UCSD-AML1 (cell line): ENCODE data around the gene PNPLA6.

ENCODE experiments used
- DNase-seq: peaks from one replicate; lab custom pipeline; 2025; ENCODE audit not compliant: unreplicated experiment; lab: John Stamatoyannopoulos, UW

The PNPLA6 gene

DNA sequence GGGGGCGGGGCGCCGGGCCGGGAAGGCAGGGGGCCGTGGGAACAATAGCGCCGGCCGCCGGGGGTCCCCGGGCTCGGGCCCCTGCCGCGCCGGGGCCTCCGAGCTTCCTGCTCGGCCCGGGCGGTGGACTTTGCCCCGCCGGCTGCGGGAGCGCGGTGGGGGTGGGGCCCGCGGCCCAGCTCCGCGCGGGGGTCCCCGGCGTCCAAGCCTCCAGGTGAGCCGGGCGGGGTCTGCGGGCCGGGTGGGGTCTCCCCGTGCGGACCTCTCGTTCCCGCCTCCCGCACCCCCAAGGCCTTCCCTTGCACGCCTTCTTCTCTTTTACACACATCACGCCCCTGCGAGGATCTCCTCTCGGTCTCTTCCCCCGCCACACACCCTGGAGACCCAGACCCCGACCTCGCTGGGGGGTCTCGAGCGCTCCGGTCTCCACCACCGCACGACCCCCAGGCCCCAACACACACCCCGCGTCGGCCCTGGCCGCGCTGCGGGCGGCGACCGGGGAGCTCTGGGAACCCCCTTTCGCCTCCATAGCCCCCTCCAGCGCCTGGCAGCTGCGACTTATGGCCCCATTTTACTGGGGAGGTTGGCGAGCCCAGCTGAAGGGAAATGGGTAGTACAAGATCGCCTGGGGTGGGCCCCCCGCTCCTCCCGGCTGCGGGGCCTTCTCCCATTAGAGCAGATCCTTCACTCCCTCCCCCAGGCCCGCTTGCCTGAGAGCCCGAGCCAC, 60.9 kb downstream of the PNPLA6 start:
- DNase-seq = no peak

DNA sequence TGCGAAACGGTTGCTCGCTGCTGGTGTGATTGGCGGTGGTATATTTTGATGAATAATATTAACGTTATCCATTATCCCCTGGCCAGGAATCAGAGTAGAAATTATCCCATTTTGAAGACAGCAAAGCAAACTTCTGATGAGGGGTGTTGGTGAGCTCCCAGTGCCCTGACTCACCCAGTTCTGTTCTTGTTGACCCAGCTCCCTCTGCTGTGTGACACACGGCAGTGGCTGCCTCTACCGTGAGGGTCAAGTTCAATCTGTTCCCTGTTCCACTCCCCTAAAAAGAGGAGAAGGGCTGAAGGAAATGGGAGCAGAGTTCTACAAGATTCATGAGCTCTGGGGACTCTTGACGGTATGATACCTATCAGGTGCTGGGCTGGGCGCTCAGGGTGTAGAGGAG, 62.2 kb downstream of the PNPLA6 start:
- DNase-seq = no peak

DNA sequence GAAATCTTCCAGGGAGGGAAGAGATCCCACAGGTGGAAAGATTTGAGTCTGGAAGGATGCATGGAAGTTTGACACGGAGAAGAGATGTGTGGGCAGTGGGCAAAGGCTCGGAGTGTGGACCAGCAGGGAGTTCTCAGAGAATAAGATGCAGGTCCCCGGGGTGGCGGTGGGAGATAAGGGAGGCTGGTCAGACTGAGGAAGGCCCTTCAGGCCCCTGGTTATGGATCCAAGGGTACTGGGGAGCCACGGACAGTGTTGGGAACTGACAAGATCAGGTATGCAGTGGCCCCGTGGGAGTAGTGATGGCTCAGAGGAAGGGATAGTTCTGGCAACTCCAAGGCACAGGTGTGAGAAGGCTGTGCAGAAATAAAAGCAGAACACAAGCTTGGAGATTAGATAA, 62.7 kb downstream of the PNPLA6 start:
- no peak for DNase-seq

DNA sequence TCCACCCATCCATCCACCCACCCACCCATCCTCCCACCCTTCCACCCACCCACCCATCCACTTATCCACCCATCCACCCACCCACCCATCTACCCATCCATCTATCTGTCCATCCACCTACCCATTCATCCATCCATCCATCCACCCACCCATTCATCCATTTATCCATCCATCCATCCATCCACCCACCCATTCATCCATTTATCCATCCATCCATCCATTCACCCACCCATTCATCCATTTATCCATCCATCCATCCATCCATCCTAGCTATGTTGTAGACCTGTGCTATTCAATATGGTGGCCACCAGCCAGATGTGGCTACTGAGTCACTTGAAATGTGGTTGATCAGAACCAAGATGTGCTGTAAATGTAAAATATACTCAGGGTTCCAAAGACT, 65.2 kb downstream of the PNPLA6 start:
- DNase-seq = no peak

DNA sequence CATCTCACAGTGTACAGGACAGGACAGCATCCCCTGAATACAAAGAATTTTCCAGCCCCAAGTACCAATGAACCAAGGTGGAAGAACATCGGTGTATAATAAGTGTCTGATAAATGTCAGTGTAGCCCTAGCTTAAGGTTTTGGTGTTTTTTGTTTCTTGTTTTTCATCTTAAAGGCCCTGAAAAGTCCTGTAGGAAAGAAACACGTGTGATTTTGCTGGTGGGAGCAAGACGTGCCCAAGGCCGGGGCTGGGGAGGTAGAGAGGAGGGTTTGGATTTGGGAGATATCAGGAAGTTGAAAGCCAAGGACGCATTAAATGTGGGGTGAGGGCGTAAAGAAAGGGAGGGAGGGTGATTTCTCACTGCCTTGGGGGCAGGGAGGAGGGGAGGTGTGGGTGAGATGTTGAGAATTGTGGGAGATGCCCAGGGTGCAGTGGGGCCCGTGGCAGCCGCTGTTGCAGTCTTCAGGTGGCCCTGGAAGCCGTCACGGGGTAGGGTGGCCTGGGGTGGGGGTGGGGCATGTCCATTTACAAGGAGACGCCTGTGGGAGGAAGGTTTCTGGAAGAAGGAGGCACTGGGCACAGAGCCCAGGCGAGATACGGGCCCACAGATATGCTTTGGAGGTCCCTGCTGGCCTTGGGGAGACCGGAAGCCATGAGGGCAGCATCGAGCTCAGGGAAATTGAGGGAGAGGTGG, 66.9 kb downstream of the PNPLA6 start:
- no peak for DNase-seq

DNA sequence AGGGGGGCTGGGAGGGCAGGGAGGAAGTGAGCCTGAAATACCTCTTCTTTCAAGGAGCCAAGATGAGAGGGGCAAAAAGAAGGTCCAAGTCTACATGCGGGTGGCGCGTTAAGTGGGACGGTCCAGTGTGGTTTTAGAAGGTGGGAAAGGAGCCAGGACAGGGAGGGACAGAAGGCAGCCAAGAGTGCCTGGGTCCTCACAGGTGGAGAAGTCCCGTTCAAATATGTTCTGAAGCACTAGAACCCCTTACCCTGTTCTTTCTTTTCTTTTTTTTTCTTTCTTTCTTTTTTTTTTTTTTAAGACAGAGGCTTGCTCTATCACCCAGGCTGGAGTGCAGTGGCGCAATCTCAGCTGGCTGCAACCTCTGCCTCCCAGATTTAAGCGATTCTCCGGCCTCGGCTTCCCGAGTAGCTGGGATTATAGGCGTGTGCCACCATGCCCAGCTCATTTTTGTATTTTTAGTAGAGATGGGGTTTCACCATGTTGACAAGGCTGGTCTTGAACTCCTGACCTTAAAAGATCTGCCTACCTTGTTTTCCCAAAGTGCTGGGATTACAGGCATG, 67.5 kb downstream of the PNPLA6 start:
- DNase-seq = no peak

DNA sequence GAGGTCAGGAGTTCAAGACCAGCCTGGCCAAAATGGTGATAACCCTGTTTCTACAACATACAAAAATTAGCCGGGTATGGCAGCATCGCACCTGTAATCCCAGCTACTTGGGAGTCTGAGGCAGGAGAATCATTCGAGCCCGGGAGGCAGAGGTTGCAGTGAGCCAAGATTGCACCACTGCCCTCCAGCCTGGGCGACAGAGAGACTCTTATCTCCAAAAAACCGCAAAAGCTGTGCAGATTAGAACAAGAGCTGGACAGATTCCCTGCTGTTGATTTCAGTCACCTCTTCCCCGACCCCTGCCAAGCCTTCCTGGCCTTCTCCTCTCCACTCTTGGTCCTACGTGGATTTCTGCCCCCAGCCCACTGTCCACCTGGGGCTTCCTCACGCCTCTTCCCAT, 68.4 kb downstream of the PNPLA6 start:
- no peak for DNase-seq

DNA sequence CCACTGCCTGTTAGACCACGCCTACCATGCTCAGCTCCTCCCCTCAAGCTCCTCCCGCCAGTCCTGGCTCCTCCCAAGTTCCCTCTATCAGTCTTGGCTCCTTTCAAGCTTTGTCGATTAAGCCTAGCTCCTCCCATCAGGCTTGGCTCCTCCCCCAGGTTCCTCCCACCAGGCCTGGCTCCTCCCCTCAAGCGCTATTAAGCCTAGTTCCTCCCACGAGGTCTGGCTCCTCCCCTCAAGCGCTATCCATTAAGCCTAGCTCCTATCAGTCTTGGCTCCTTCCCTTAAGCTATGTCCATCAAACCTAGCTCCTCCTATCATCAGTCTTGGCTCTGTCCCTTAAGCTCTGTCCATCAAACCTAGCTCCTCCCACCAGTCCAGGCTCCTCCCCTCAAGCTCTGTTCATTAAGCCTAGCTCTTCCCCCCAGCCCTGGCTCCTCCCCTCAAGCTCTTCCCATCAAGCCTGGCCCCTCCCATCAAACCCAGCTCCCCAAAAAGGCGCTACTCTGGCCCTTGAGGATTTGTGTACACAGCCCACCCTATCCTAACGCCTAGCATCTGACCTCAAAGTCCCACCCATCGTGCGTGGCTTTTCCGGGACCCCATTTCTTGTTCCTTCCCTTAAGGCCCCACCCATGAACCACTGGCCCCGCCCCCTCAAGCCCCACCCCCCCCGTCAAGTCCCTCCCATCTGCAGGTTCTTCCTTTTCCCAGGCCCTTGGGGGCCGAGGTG, 70.1 kb downstream of the PNPLA6 start:
- peak; percentile 26 for DNase-seq

DNA sequence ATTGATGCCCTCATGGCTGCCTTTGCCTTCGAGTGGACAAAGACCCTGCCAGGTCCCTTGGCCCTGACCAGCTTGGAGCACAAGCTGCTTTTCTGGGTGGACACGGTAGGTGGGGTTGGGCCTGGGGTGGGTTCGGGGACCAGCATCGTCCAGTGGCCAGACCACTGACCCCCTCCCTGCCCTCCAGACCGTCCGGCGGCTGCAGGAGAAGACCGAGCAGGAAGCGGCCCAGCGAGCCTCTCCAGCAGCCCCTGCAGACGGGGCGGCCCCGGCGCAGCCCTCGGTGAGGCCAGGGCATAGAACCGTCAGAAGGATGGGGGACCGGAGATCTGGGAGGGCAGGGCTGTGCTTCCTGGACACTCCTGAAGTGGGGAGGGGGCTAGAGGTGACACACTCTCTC, 70.8 kb downstream of the PNPLA6 start:
- DNase-seq = no peak

DNA sequence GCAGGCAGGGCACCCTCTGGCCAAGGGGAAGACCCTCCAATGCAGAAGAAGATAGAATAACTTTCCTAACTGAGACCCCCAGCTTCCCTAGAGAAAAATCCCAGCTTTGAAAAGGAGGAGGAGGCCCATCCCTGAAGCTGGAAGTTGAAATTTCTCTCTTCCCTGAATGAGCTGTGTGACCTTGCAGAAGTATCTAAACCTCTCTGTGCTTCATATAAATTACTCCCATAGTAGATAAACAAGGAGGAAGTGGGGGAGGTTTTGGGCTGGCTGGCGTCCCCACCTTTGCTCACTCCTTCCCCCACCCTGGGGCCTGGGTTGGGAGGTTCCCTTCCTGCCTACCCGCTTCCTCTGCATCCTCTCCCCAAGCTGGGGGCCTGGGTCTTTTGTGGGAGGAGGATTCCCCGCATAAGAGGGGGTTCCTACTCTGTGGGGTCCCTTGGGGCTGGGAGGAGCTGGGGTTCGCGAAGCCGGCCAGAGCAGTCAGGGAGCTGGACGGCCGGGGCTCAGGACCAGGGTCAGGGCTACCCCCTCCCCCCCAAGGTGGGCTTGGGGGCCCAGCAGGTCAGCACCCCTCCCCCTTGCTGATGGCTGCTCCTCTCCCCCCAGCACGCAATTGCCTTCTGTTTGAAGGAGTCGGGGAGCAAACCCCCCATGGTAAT, 71.8 kb downstream of the PNPLA6 start:
- DNase-seq = no peak

DNA sequence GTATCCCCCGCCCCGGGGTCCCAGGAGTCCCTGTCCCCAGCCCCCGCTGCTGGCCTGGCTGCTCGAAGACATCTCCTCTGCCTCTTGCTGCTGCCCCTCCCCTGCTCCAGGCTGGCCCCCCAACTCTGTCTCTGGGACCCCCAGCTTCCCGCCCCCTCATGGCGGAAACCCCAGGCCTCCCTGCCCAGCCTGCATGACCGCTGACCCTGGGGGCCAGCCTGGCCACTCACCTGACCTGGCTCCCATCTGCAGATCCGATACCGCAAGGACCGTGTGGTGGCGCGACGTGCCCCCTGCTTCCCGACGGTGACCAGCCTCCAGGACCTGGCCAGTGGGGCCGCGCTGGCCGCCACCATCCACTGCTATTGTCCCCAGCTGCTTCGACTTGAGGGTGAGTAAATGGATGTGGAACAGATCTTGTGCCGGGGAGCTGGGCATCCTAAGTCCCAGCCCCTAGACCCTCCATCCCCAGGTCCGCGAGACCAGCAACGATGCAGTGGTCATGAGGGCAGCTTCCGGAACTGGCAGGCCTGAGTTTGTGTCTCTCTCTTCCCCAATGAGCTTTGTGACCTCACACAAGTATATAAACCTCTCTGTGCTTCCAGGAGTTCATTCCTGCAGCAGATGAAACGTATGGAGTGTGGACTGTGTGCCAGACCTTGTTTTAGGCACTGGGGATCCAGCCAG, 72.5 kb downstream of the PNPLA6 start:
- no peak for DNase-seq

DNA sequence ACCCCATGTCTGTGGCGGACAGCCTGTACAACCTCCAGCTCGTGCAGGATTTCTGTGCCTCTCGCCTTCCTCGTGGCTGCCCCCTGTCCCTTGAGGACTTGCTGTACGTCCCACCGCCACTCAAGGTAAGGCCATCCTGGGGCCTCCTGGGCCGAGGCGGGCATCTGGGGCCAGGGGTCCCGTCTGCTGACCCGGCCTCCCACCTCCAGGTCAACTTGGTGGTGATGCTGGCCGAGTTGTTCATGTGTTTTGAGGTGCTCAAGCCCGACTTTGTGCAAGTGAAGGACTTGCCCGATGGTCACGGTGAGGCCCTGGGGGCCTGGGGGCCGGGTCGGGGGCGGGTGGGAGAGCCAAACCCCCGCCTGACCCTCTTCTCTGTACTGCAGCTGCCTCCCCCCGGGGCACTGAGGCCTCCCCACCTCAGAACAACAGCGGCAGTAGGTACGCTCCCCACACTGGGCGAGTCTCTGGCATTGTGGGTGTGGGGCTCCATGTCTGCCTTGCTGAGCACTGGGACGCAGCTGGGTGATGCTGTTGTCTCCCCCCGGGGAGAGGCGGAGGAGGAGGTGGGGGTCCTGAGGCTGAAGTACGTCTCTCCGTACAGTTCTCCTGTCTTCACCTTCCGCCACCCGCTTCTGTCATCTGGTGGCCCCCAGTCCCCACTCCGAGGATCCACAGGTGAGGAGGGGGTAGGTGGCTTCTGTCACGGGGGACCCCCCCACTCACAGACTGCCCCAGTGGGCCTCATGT, 75.1 kb downstream of the PNPLA6 start:
- no peak for DNase-seq
